Endothelial cell of umbilical vein (primary cell): ENCODE results near the gene TSPOAP1. TPM values are rescaled to one million over a fixed set of nuclear protein-coding genes. Genes with fewer than 3 reads are reported as not detected.

Experiments used
- BruUV-seq: library from RNA; stranded (reverse); fragments of 400-500 nt; replicated peaks from 2 replicates; lab custom pipeline; 2021; lab: Mats Ljungman, UMichigan
- CTCF ChIA-PET: fragments of 300-600, 350-600 bp; sonication (Branson Sonifier 250); formaldehyde crosslinking; loops from one replicate; lab custom pipeline; 2021; ENCODE audit warnings: antibody characterized with exemption, inconsistent platforms; lab: Charles Lee
- POLR2A ChIA-PET: fragments of 300-600, 350-600 bp; sonication (Branson Sonifier 250); formaldehyde crosslinking; loops from one replicate; lab custom pipeline; 2021; ENCODE audit warnings: antibody characterized with exemption, inconsistent platforms; lab: Charles Lee
- DNase-seq: peaks from one replicate; pipeline ENCODE4 v3.0.0-alpha.2; 2011; ENCODE audit warnings: low read depth, low spot score
- FAIRE-seq: peaks from 2 replicates; lab custom pipeline; 2011; peaks lifted over from hg19 to GRCh38; lab: Jason Lieb, UNC
- H2AFZ ChIP-seq: 2 replicates; pipeline ENCODE4 v1.6.0; 2012; ENCODE audit warnings: low read depth, low read length, control low read depth, inconsistent platforms
- H3K27ac ChIP-seq: 2 replicates; pipeline ENCODE4 v1.5.1; 2011; ENCODE audit warnings: low read depth, mild to moderate bottlenecking, control low read depth, low read length, moderate library complexity; ENCODE audit not compliant: insufficient read depth
- H3K27me3 ChIP-seq, 2 experiments: 2 replicates each; pipeline versions ENCODE4 v1.6.0 to v1.6.1; 2011; ENCODE audit warnings: low read length in 2 of 2, mixed read lengths in 1 of 2; ENCODE audit not compliant: control insufficient read depth in 2 of 2, insufficient read depth in 2 of 2
- H3K36me3 ChIP-seq, 2 experiments: 2 replicates in 1 of 2; 3 replicates in 1 of 2; pipeline ENCODE4 v1.5.1; 2011; ENCODE audit warnings: low read length in 2 of 2, mild to moderate bottlenecking in 1 of 2, moderate library complexity in 1 of 2; ENCODE audit not compliant: control insufficient read depth in 2 of 2, insufficient read depth in 2 of 2; ENCODE audit errors: extremely low read depth in 1 of 2
- H3K4me1 ChIP-seq: 3 replicates; pipeline ENCODE4 v1.5.1; 2011; ENCODE audit warnings: mild to moderate bottlenecking, low read length; ENCODE audit not compliant: control insufficient read depth, insufficient read depth; ENCODE audit errors: extremely low read depth
- H3K4me2 ChIP-seq: 2 replicates; pipeline ENCODE4 v1.6.1; 2011; ENCODE audit warnings: low read length, control low read depth, mixed read lengths; ENCODE audit not compliant: insufficient read depth
- H3K4me3 ChIP-seq, 3 experiments: fragments of 200-600 bp in 1 of 3; sonication (generic), shearing (Covaris generic) in 1 of 3; replicated peaks in 1 of 3; 2 replicates each; pipeline ENCODE4 v1.5.1; 2011 to 2016; ENCODE audit warnings: control low read depth in 3 of 3, low read length in 3 of 3, mild to moderate bottlenecking in 2 of 3, inconsistent platforms in 1 of 3, low read depth in 1 of 3, moderate library complexity in 1 of 3; ENCODE audit not compliant: insufficient read depth in 1 of 3
- H3K79me2 ChIP-seq: 2 replicates; pipeline ENCODE4 v1.6.0; 2012; ENCODE audit warnings: low read length, inconsistent platforms; ENCODE audit not compliant: control insufficient read depth, insufficient read depth
- H3K9ac ChIP-seq: replicated peaks from 2 replicates; pipeline ENCODE3; 2011; ENCODE audit warnings: low read length, control low read depth; ENCODE audit not compliant: insufficient read depth; ENCODE audit errors: extremely low read depth
- H3K9me1 ChIP-seq: replicated peaks from 3 replicates; pipeline ENCODE4 v1.6.0; 2011; ENCODE audit warnings: mild to moderate bottlenecking, low read length; ENCODE audit not compliant: control insufficient read depth, insufficient read depth; ENCODE audit errors: extremely low read depth
- H3K9me3 ChIP-seq: replicated peaks from 2 replicates; pipeline ENCODE4 v1.5.1; 2012; ENCODE audit warnings: low read length, inconsistent platforms; ENCODE audit not compliant: control insufficient read depth, insufficient read depth
- H4K20me1 ChIP-seq: replicated peaks from 2 replicates; pipeline ENCODE3; 2011; ENCODE audit warnings: mild to moderate bottlenecking, low read length; ENCODE audit not compliant: control insufficient read depth, insufficient read depth; ENCODE audit errors: extremely low read depth
- CTCF ChIP-seq, 2 donors: IDR thresholded peaks; 1 replicate in 1 of 2; 2 replicates in 1 of 2; pipeline ENCODE4 v1.5.1; 2011; ENCODE audit warnings: low read length in 2 of 2, mild to moderate bottlenecking in 2 of 2, moderate library complexity in 2 of 2, control low read depth in 1 of 2, inconsistent platforms in 1 of 2, low read depth in 1 of 2; ENCODE audit not compliant: insufficient read depth in 1 of 2; ENCODE audit errors: extremely low read depth in 1 of 2
- GATA2 ChIP-seq: IDR thresholded peaks from 2 replicates; pipeline ENCODE4 v1.7.0; 2011; ENCODE audit warnings: low read depth, mild to moderate bottlenecking, moderate library complexity, mixed read lengths, low read length; ENCODE audit not compliant: insufficient read length, insufficient read depth
- MYC ChIP-seq: IDR thresholded peaks from one replicate; pipeline ENCODE4 v1.6.1; 2011; ENCODE audit warnings: mild to moderate bottlenecking, low read depth, low read length
- POLR2A ChIP-seq: IDR thresholded peaks from 2 replicates; pipeline ENCODE4 v1.6.1; 2012; ENCODE audit warnings: low read depth, mild to moderate bottlenecking, control low read depth, low read length
- POLR2AphosphoS5 ChIP-seq: IDR thresholded peaks from 2 replicates; pipeline ENCODE4 v1.6.1; 2012; ENCODE audit warnings: low read depth, mild to moderate bottlenecking, control low read depth, low read length, moderate library complexity; ENCODE audit not compliant: insufficient read depth
- dilution Hi-C: fragments of 300-500 bp; cut with MboI; formaldehyde crosslinking; loops from one replicate; pipeline ENCODE4 v1.15.0; 2019; ENCODE audit warnings: low sequenced_read_pairs; ENCODE audit not compliant: extremely low pct_ligation_motif_present
- intact Hi-C: fragments of 100-400 bp; cut with micrococcal nuclease; formaldehyde crosslinking; loops from one replicate; pipeline ENCODE4 v1.10.0; 2022
- polyA plus RNA-seq, 4 experiments: library from polyadenylated mRNA; depleted of rRNA in 3 of 4; stranded (reverse) in 3 of 4; unstranded in 1 of 4; fragments of >200 nt; gene quantifications; 2 replicates each; pipeline versions ENCODE4 v1.2.1 to v1.2.3, GENCODE V29; 2011 to 2012; ENCODE audit warnings: missing spikeins in 1 of 4
- total RNA-seq: library from RNA; stranded (reverse); gene quantifications from 2 replicates; pipeline ENCODE4 v1.2.3, GENCODE V29; 2021

TSPOAP1 gene
- total and polyA plus RNA-seq, 2 donors (not counting 3 experiments of a cell fraction or from before 2014, with no cell fraction given): not detected

GRCh38 chr17:58272367-58273280, 56.0 kb downstream of the TSPOAP1 start:
- Histone ChIP-seq H3K36me3 (no peaks in the 10 kb centered on the region), H3K27ac (no peak overlapping the region), H3K27me3 (no peaks in the 10 kb centered on the region), H3K4me2 (no peak overlapping the region), H3K4me3 (no peak overlapping the region), H3K4me1 (no peaks in the 10 kb centered on the region), H3K9me3 (no peaks in the 10 kb centered on the region), H3K9me1 (no peaks in the 10 kb centered on the region), H3K9ac (no peak overlapping the region), H2AFZ (no peak overlapping the region), H4K20me1 (no peaks in the 10 kb centered on the region), H3K79me2 (no peaks in the 10 kb centered on the region)
- DNase-seq (no peak), FAIRE-seq (no peak)
- POLR2A ChIA-PET: no interaction called here
- TF ChIP-seq CTCF (IDR thresholded peaks at IDR 0.05; ENCODE audit: extremely low read depth in 1 of 2, insufficient read depth in 1 of 2, low read depth in 1 of 2, low read length in 2 of 2): no peak
- TF ChIP-seq GATA2: no peak
- no peak for TF ChIP-seq POLR2A
- TF ChIP-seq POLR2AphosphoS5: no peak
- TF ChIP-seq MYC: no peak
- CTCF ChIA-PET: no interaction called here
- dilution Hi-C loops: no loop called here
- intact Hi-C loops: no loop called here
- BruUV-seq: no TSS peak
